ENCODE data around the gene KCNQ5.

The KCNQ5 gene

DNA sequence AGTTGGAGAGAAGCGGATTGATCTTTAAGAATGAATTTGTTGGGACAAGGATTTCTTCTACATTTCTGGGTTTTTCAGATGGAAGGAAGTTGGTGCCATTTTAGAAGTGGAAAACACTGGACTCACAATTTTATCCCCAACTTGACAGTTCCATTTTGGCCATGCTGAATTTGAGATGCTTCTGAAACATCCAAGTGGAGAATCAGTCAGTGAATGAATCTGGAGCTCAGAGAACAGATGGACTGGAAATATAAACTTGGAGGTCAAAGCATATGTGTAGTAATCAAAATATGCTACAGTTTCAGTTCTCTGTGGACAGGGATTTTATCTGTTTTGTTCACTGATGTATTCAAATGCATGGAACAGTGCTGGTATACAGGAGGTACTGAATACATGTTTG is 89.9 kb downstream of the KCNQ5 start:
- no peak overlapping the region for H3K9ac ChIP-seq
- no peak overlapping the region for H3K4me2 ChIP-seq (ENCODE audit: low read length)
- H3K27ac ChIP-seq = no peak overlapping the region
- H3K4me1 ChIP-seq = no peaks in the 10 kb centered on the region
- H3K36me3 ChIP-seq (ENCODE audit: control insufficient read depth, insufficient read depth, low read length) = no peaks in the 10 kb centered on the region
- H3K27me3 ChIP-seq (ENCODE audit: control insufficient read depth, insufficient read depth, low read length) = no peaks in the 10 kb centered on the region
- TF ChIP-seq, protein P1, sequence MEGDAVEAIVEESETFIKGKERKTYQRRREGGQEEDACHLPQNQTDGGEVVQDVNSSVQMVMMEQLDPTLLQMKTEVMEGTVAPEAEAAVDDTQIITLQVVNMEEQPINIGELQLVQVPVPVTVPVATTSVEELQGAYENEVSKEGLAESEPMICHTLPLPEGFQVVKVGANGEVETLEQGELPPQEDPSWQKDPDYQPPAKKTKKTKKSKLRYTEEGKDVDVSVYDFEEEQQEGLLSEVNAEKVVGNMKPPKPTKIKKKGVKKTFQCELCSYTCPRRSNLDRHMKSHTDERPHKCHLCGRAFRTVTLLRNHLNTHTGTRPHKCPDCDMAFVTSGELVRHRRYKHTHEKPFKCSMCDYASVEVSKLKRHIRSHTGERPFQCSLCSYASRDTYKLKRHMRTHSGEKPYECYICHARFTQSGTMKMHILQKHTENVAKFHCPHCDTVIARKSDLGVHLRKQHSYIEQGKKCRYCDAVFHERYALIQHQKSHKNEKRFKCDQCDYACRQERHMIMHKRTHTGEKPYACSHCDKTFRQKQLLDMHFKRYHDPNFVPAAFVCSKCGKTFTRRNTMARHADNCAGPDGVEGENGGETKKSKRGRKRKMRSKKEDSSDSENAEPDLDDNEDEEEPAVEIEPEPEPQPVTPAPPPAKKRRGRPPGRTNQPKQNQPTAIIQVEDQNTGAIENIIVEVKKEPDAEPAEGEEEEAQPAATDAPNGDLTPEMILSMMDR (IDR thresholded peaks at IDR 0.05) = no peak
- H2AFZ ChIP-seq = no peak overlapping the region
- H3K79me2 ChIP-seq = no peaks in the 10 kb centered on the region
- peaks cover 5% of the 10 kb centered on the region for H3K9me3 ChIP-seq (ENCODE audit: control insufficient read depth, low read length)
- no peak overlapping the region for H3K4me3 ChIP-seq (ENCODE audit: low read depth, low read length)

DNA sequence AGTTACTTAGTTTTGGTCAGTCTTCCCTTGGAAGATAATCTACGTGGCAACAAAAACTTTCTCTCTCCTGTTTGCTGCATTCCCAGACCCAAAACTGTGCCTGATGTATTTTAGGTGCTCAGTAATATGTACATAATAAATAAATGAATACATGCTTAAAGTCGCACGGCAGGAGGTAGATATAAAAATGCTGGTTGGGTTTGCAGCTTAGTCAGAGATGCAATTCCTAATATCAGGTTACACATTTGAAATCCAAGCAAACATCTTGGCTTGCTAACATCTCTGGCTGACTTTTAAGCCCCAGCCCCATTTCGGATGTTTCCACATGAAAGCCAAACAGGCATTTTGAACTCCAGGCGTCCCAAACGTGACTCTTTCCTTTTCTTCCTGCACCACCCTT is 91.0 kb downstream of the KCNQ5 start:
- Histone ChIP-seq H3K79me2 (no peaks in the 10 kb centered on the region), H3K27me3 (ENCODE audit: control insufficient read depth, insufficient read depth, low read length) (no peaks in the 10 kb centered on the region), H2AFZ (no peak overlapping the region), H3K4me1 (no peaks in the 10 kb centered on the region), H3K4me2 (ENCODE audit: low read length) (no peak overlapping the region), H3K27ac (no peak overlapping the region), H3K4me3 (ENCODE audit: low read depth, low read length) (no peak overlapping the region), H3K36me3 (ENCODE audit: control insufficient read depth, insufficient read depth, low read length) (no peaks in the 10 kb centered on the region), H3K9ac (no peak overlapping the region), H3K9me3 (ENCODE audit: control insufficient read depth, low read length) (peaks cover 5% of the 10 kb centered on the region)
- TF ChIP-seq, protein P1 (IDR thresholded peaks at IDR 0.05) = no peak

DNA sequence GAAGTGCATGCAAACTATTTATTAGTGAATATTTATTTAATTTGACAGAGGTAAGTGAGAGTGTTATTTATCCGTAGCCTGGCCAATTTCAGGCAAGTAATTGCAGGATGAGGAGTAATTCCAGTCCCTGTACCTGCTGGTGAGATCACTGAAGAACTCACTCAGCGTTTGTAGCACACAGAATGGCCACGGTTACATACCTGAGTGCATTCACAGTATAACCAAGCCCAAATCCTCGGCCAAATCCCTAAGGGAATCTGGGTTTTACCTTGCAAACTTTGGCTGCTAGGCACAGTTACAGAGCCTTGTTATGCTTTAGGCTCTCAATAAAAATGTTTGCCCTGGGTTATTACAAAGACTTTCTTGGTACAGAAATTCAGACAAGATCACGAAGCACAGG is 93.3 kb downstream of the KCNQ5 start:
- Histone ChIP-seq H3K9ac (no peak overlapping the region), H3K79me2 (no peaks in the 10 kb centered on the region), H3K4me2 (ENCODE audit: low read length) (no peak overlapping the region), H3K4me3 (ENCODE audit: low read depth, low read length) (no peak overlapping the region), H3K27me3 (ENCODE audit: control insufficient read depth, insufficient read depth, low read length) (no peaks in the 10 kb centered on the region), H3K36me3 (ENCODE audit: control insufficient read depth, insufficient read depth, low read length) (no peaks in the 10 kb centered on the region), H3K4me1 (no peaks in the 10 kb centered on the region), H3K9me3 (ENCODE audit: control insufficient read depth, low read length) (peaks cover 5% of the 10 kb centered on the region), H2AFZ (no peak overlapping the region), H3K27ac (no peak overlapping the region)
- TF ChIP-seq, protein P1 (IDR thresholded peaks at IDR 0.05) = no peak

DNA sequence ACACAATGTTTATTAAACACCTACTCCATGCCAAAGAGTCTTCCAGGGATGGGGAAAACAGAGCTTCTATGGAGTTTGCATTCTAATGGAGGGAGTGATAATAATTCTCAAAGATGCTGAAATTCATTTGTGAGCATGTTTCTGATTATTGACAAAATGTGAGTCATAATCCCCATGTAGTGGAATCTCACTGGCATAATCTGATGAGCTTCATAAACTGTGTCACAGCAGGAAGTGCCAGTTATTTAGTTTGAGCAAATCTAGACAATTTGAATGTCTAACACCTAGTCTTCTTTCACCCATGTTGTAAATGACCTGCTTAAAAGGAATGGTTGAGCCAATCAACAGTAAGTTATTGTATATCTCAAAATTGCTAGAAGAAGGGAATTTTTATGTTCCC is 95.1 kb downstream of the KCNQ5 start:
- Histone ChIP-seq H3K36me3 (ENCODE audit: control insufficient read depth, insufficient read depth, low read length) (no peaks in the 10 kb centered on the region), H3K79me2 (no peaks in the 10 kb centered on the region), H3K4me3 (ENCODE audit: low read depth, low read length) (no peak overlapping the region), H3K9ac (no peak overlapping the region), H2AFZ (no peak overlapping the region), H3K4me2 (ENCODE audit: low read length) (no peak overlapping the region), H3K27ac (no peak overlapping the region), H3K27me3 (ENCODE audit: control insufficient read depth, insufficient read depth, low read length) (no peaks in the 10 kb centered on the region), H3K9me3 (ENCODE audit: control insufficient read depth, low read length) (no peaks in the 10 kb centered on the region), H3K4me1 (no peaks in the 10 kb centered on the region)
- TF ChIP-seq, protein P1 (IDR thresholded peaks at IDR 0.05) = no peak

DNA sequence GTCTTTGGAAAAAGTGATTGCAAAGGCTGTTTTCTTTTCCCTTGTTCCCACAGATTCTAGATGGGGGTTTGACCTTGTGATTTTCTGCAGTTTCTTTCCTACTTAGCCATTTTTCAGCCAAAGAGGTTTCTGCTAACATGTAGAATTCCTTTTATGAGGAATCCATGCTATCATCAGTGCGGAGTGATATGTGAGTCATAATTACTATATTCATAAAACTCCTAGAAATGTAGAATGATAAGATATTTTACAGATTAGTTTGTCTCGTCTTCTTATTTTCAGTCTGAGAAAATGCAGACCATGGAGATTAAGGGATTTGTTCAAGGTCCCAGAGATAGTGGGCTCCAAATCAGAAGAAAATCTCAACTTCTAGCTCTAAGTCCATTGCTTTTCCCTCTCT is 98.6 kb downstream of the KCNQ5 start:
- H3K27me3 ChIP-seq (ENCODE audit: control insufficient read depth, insufficient read depth, low read length) = no peaks in the 10 kb centered on the region
- H3K27ac ChIP-seq = no peak overlapping the region
- H3K9me3 ChIP-seq (ENCODE audit: control insufficient read depth, low read length) = no peaks in the 10 kb centered on the region
- TF ChIP-seq, protein P1 (IDR thresholded peaks at IDR 0.05) = no peak
- H3K4me1 ChIP-seq = no peaks in the 10 kb centered on the region
- no peak overlapping the region for H2AFZ ChIP-seq
- H3K4me2 ChIP-seq (ENCODE audit: low read length) = no peak overlapping the region
- H3K36me3 ChIP-seq (ENCODE audit: control insufficient read depth, insufficient read depth, low read length) = no peaks in the 10 kb centered on the region
- no peaks in the 10 kb centered on the region for H3K79me2 ChIP-seq
- H3K4me3 ChIP-seq (ENCODE audit: low read depth, low read length) = no peak overlapping the region
- no peak overlapping the region for H3K9ac ChIP-seq

Measured in parathyroid adenoma (tissue), 2 donors.